Tibial artery (tissue), 4 donors: ENCODE data around the gene GALNT10.
"Not testable (repeated sequence)": the region's sequence is repeated elsewhere in the genome, so short reads cannot be mapped to it uniquely, and the experiment has no call there.

Experiments used
- DNase-seq, 2 donors: peaks; one replicate each; pipeline ENCODE4 v3.0.0-alpha.2; 2019
- H3K27ac ChIP-seq, 2 donors: fragments of 200-600 bp; sonication (generic) in 1 of 2; 1 replicate in 1 of 2; 2 replicates in 1 of 2; pipeline ENCODE4 v1.5.1; 2018 to 2019; ENCODE audit warnings: mild to moderate bottlenecking in 1 of 2
- H3K27me3 ChIP-seq, 2 donors: fragments of 200-600 bp; sonication (generic) in 1 of 2; one replicate each; pipeline versions ENCODE4 v1.5.1 to v1.6.0; 2016 to 2019
- H3K36me3 ChIP-seq, 3 donors: fragments of 200-600 bp; sonication (generic) in 2 of 3; one replicate each; pipeline ENCODE4 v1.5.1; 2016 to 2019; ENCODE audit warnings: mild to moderate bottlenecking in 2 of 3
- H3K4me1 ChIP-seq, 4 donors: fragments of 200-600 bp; sonication (generic) in 2 of 4; 1 replicate in 3 of 4; 2 replicates in 1 of 4; pipeline ENCODE4 v1.5.1; 2016 to 2019
- H3K4me3 ChIP-seq, 2 donors: fragments of 200-600 bp; sonication (generic) in 1 of 2; 1 replicate in 1 of 2; 2 replicates in 1 of 2; pipeline ENCODE4 v1.5.1; 2018 to 2019; ENCODE audit warnings: mild to moderate bottlenecking in 2 of 2
- H3K9me3 ChIP-seq, 3 donors: fragments of 200-600 bp; sonication (generic) in 1 of 3; one replicate each; pipeline ENCODE4 v1.5.1; 2016 to 2019
- CTCF ChIP-seq, 2 experiments: fragments of 200-600 bp in 1 of 2; fragments of 450-650 bp in 1 of 2; IDR thresholded peaks; one replicate each; pipeline ENCODE4 v1.5.1; 2017 to 2019; ENCODE audit warnings: antibody characterized with exemption in 2 of 2, mild to moderate bottlenecking in 1 of 2, moderate library complexity in 1 of 2
- intact Hi-C: fragments of 100-400 bp; cut with DNase I; formaldehyde crosslinking; loops from one replicate; pipeline ENCODE4 v1.15.0; 2023; ENCODE audit warnings: low total_unique reads

GALNT10 gene

GRCh38 chr5:154356020-154356655, 165.6 kb downstream of the GALNT10 start:
- Histone ChIP-seq H3K4me1 (peaks cover 0 to 47% (median 29%) of the 10 kb centered on the region in 4 donors), H3K27me3 (no peaks in the 10 kb centered on the region), H3K36me3 (no peaks in the 10 kb centered on the region), H3K4me3 (no peak overlapping the region), H3K27ac (peak overlapping the region; percentile 1 to 11), H3K9me3 (no peaks in the 10 kb centered on the region)
- TF ChIP-seq CTCF (IDR thresholded peaks at IDR 0.05) = no peak
- intact Hi-C loops = no loop called here
- DNase-seq = no peak

GRCh38 chr5:154356958-154357357, 166.4 kb downstream of the GALNT10 start:
- H3K27ac ChIP-seq = no peak overlapping the region
- DNase-seq = no peak
- no peaks in the 10 kb centered on the region for H3K9me3 ChIP-seq
- H3K36me3 ChIP-seq = no peaks in the 10 kb centered on the region
- H3K4me3 ChIP-seq = no peak overlapping the region
- H3K4me1 ChIP-seq = peaks cover 0 to 47% (median 29%) of the 10 kb centered on the region in 4 donors
- intact Hi-C loops = no loop called here
- H3K27me3 ChIP-seq = no peaks in the 10 kb centered on the region
- no peak for TF ChIP-seq CTCF (IDR thresholded peaks at IDR 0.05)

GRCh38 chr5:154358516-154359220, 168.1 kb downstream of the GALNT10 start:
- TF ChIP-seq CTCF (IDR thresholded peaks at IDR 0.05) = no peak
- Histone ChIP-seq H3K4me3 (no peak overlapping the region), H3K27ac (peak overlapping the region; percentile 73 to 75), H3K27me3 (no peaks in the 10 kb centered on the region), H3K36me3 (no peaks in the 10 kb centered on the region), H3K9me3 (no peaks in the 10 kb centered on the region), H3K4me1 (peaks cover 0 to 47% (median 29%) of the 10 kb centered on the region in 4 donors)
- intact Hi-C loops = no loop called here
- no peak for DNase-seq

- H3K36me3 ChIP-seq = no peaks in the 10 kb centered on the region
- peak overlapping the region; percentile 73 to 75 for H3K27ac ChIP-seq
- intact Hi-C loops = no loop called here
- no peak overlapping the region for H3K4me3 ChIP-seq
- TF ChIP-seq CTCF (IDR thresholded peaks at IDR 0.05) = peak; percentile 5 to 9
- H3K4me1 ChIP-seq = peaks cover 0 to 47% (median 29%) of the 10 kb centered on the region in 4 donors
- no peaks in the 10 kb centered on the region for H3K9me3 ChIP-seq
- DNase-seq = no peak
- H3K27me3 ChIP-seq = no peaks in the 10 kb centered on the region
Measured at GRCh38 chr5:154359221-154359573, 168.7 kb downstream of the GALNT10 start.

- H3K4me1 ChIP-seq = peaks cover 0 to 43% (median 23%) of the 10 kb centered on the region in 4 donors
- DNase-seq, H3K27me3 ChIP-seq, H3K9me3 ChIP-seq, H3K36me3 ChIP-seq, intact Hi-C loops, H3K27ac ChIP-seq, H3K4me3 ChIP-seq: not testable (repeated sequence)
Measured at GRCh38 chr5:154360241-154360640, 169.7 kb downstream of the GALNT10 start.

- intact Hi-C loops = no loop called here
- H3K36me3 ChIP-seq = no peaks in the 10 kb centered on the region
- no peaks in the 10 kb centered on the region for H3K27me3 ChIP-seq
- no peak for DNase-seq
- peaks cover 0 to 43% (median 29%) of the 10 kb centered on the region in 4 donors for H3K4me1 ChIP-seq
- no peak overlapping the region for H3K27ac ChIP-seq
- no peaks in the 10 kb centered on the region for H3K9me3 ChIP-seq
- H3K4me3 ChIP-seq = no peak overlapping the region
- no peak for TF ChIP-seq CTCF (IDR thresholded peaks at IDR 0.05)
Measured at GRCh38 chr5:154363411-154363810, 172.9 kb downstream of the GALNT10 start.
